GM12878 (cell line): Measurements from ENCODE around the gene PRSS56. TPM values are rescaled to one million over a fixed set of nuclear protein-coding genes. Genes with fewer than 3 reads are reported as not detected.

ENCODE experiments used
- ATF2 ChIP-seq: IDR thresholded peaks from 2 replicates; pipeline ENCODE4 v1.6.1; 2012; ENCODE audit warnings: low read length, inconsistent platforms
- CBFB ChIP-seq: IDR thresholded peaks from 2 replicates; pipeline ENCODE4 v1.6.1; 2016; ENCODE audit warnings: antibody characterized with exemption, low read depth
- ETV6 ChIP-seq, 2 experiments: fragments of 450-650 bp in 1 of 2; IDR thresholded peaks in 1 of 2; conservative IDR thresholded peaks in 1 of 2; 2 replicates each; pipeline ENCODE4 v1.6.1; 2014; ENCODE audit warnings: antibody characterized with exemption in 1 of 2, borderline replicate concordance in 1 of 2, low read depth in 1 of 2, mild to moderate bottlenecking in 1 of 2, moderate library complexity in 1 of 2
- MLLT1 ChIP-seq: fragments of 450-650 bp; IDR thresholded peaks from 2 replicates; pipeline ENCODE4 v1.6.1; 2016; ENCODE audit warnings: mild to moderate bottlenecking
- NFYA ChIP-seq: IDR thresholded peaks from 2 replicates; pipeline ENCODE4 v1.6.1; 2011; ENCODE audit warnings: low read depth, mild to moderate bottlenecking, low read length, improper control_type of control experiment, borderline replicate concordance
- POLR2A ChIP-seq: IDR thresholded peaks from 2 replicates; pipeline ENCODE4 v1.6.1; 2011; ENCODE audit warnings: low read depth, mild to moderate bottlenecking, low read length
- REST ChIP-seq: IDR thresholded peaks from 2 replicates; pipeline ENCODE4 v1.6.1; 2012; ENCODE audit warnings: mild to moderate bottlenecking, low read depth, low read length
- SP1 ChIP-seq: IDR thresholded peaks from one replicate; pipeline ENCODE4 v1.6.1; 2011; ENCODE audit warnings: low read depth, low read length
- TCF12 ChIP-seq: IDR thresholded peaks from 2 replicates; pipeline ENCODE4 v1.6.1; 2011; ENCODE audit warnings: low read depth, mild to moderate bottlenecking, low read length
- polyA plus RNA-seq, 11 experiments: library from polyadenylated mRNA; depleted of rRNA in 4 of 11; unstranded in 6 of 11; stranded (reverse) in 5 of 11; fragments of >200 nt; fragmentation: Nextera tagmentation in 4 of 11; fragmentation: Illumina TruSeq in 1 of 11; extraction: Ambion mirVana in 4 of 11; extraction: Trizol in 1 of 11; gene quantifications; 1 replicate in 1 of 11; 2 replicates in 10 of 11; pipeline versions ENCODE4 v1.2.1 to v1.2.3, GENCODE V29; 2011 to 2016; ENCODE audit warnings: inconsistent platforms in 2 of 11, missing spikeins in 2 of 11, low read depth in 1 of 11
- total RNA-seq, 4 experiments: library from RNA; depleted of rRNA in 3 of 4; stranded (reverse); fragments of >200 nt in 3 of 4; fragmentation: Illumina TruSeq in 1 of 4; extraction: Trizol in 1 of 4; gene quantifications; 2 replicates each; pipeline versions ENCODE4 v1.2.1 to v1.2.3, GENCODE V29; 2013 to 2021

Gene PRSS56
- total and polyA plus RNA-seq, 10 of the 15 experiments (the other 5 are each of a cell fraction or from before 2014, with no cell fraction given): not detected

GRCh38 chr2:232508251-232508650, 11.9 kb upstream of the PRSS56 start (continued):
- TF ChIP-seq SP1 (no peak), POLR2A (no peak), CBFB (no peak), TCF12 (no peak), MLLT1 (no peak), REST (no peak), ETV6 (conservative IDR thresholded peaks at IDR 0.05 in 1 of 2, IDR thresholded peaks at IDR 0.05 in 1 of 2; ENCODE audit: borderline replicate concordance in 1 of 2, low read depth in 1 of 2) (no peak), ATF2 (no peak), NFYA (no peak)
